Left forelimb (tissue), 1 donor: ENCODE data around the gene DTNB.
"Not testable (repeated sequence)": the region's sequence is repeated elsewhere in the genome, so short reads cannot be mapped to it uniquely, and the experiment has no call there.

Experiments used
- DNase-seq: peaks from one replicate; pipeline ENCODE4 v3.0.0-alpha.2; 2018; ENCODE audit warnings: low spot score

The DTNB gene

GRCh38 chr2:25589676-25590205, 83.6 kb downstream of the DTNB start:
- no peak for DNase-seq

GRCh38 chr2:25588576-25588975, 84.8 kb downstream of the DTNB start:
- DNase-seq = no peak

- no peak for DNase-seq
Measured at GRCh38 chr2:25587361-25587760, 86.0 kb downstream of the DTNB start.

- DNase-seq = no peak
Measured at GRCh38 chr2:25586726-25587144, 86.6 kb downstream of the DTNB start.

GRCh38 chr2:25585189-25585588, 88.2 kb downstream of the DTNB start:
- no peak for DNase-seq

- DNase-seq = no peak
Measured at GRCh38 chr2:25582077-25582830, 91.1 kb downstream of the DTNB start.

- DNase-seq = no peak
Measured at GRCh38 chr2:25576596-25576995, 96.8 kb downstream of the DTNB start.

- DNase-seq = no peak
Measured at GRCh38 chr2:25572638-25573037, 100.7 kb downstream of the DTNB start.

- DNase-seq = no peak
Measured at GRCh38 chr2:25570161-25570845, 103.1 kb downstream of the DTNB start.

GRCh38 chr2:25567406-25567805, 106.0 kb downstream of the DTNB start:
- no peak for DNase-seq

GRCh38 chr2:25566694-25567093, 106.7 kb downstream of the DTNB start:
- no peak for DNase-seq

GRCh38 chr2:25566094-25566493, 107.3 kb downstream of the DTNB start:
- no peak for DNase-seq

- DNase-seq = no peak
Measured at GRCh38 chr2:25561136-25561850, 112.1 kb downstream of the DTNB start.

GRCh38 chr2:25559148-25559547, 114.2 kb downstream of the DTNB start:
- DNase-seq = no peak

- no peak for DNase-seq
Measured at GRCh38 chr2:25558262-25558661, 115.1 kb downstream of the DTNB start.

GRCh38 chr2:25557179-25558036, 116.0 kb downstream of the DTNB start:
- DNase-seq = no peak

- no peak for DNase-seq
Measured at GRCh38 chr2:25552318-25552717, 121.1 kb downstream of the DTNB start.

- no peak for DNase-seq
Measured at GRCh38 chr2:25551316-25551715, 122.1 kb downstream of the DTNB start.

- not testable (repeated sequence) for DNase-seq
Measured at GRCh38 chr2:25549571-25549970, 123.8 kb downstream of the DTNB start.

GRCh38 chr2:25548601-25549000, 124.8 kb downstream of the DTNB start:
- no peak for DNase-seq

- DNase-seq = no peak
Measured at GRCh38 chr2:25546852-25547251, 126.5 kb downstream of the DTNB start.

- DNase-seq = no peak
Measured at GRCh38 chr2:25545899-25546298, 127.5 kb downstream of the DTNB start.
